GM18508 (cell line): ENCODE results near the gene IL1RAP.
A peak's percentile ranks its signal among the peaks of the same experiment; 100 is the strongest.

Source experiments
- ATAC-seq: cut with Tn5 transposase; IDR thresholded peaks from one replicate; pipeline ENCODE4 v1.9.1; 2021; ENCODE audit warnings: moderate number of reproducible peaks; ENCODE audit not compliant: insufficient read depth, unreplicated experiment

Gene IL1RAP

GRCh38 chr3:190597291-190597690 is 83.4 kb downstream of the IL1RAP start:
- ATAC-seq: no peak

- no peak for ATAC-seq
Measured at GRCh38 chr3:190601622-190602021, 87.7 kb downstream of the IL1RAP start.

- ATAC-seq: no peak
Measured at GRCh38 chr3:190605385-190605784, 91.5 kb downstream of the IL1RAP start.

- ATAC-seq: no peak
Measured at GRCh38 chr3:190606596-190606995, 92.7 kb downstream of the IL1RAP start.

- no peak for ATAC-seq
Measured at GRCh38 chr3:190607021-190607420, 93.1 kb downstream of the IL1RAP start.

- no peak for ATAC-seq
Measured at GRCh38 chr3:190608850-190609589, 95.1 kb downstream of the IL1RAP start.

- no peak for ATAC-seq
Measured at GRCh38 chr3:190614226-190615059, 100.6 kb downstream of the IL1RAP start.

- ATAC-seq: no peak
Measured at GRCh38 chr3:190615060-190615384, 101.1 kb downstream of the IL1RAP start.

GRCh38 chr3:190615607-190616006 is 101.7 kb downstream of the IL1RAP start:
- ATAC-seq: no peak

GRCh38 chr3:190616637-190617036 is 102.8 kb downstream of the IL1RAP start:
- ATAC-seq: no peak

- ATAC-seq: peak; percentile 84
Measured at GRCh38 chr3:190617185-190617584, 103.3 kb downstream of the IL1RAP start.

GRCh38 chr3:190618330-190619030 is 104.6 kb downstream of the IL1RAP start:
- ATAC-seq: no peak

- ATAC-seq: no peak
Measured at GRCh38 chr3:190619353-190619752, 105.5 kb downstream of the IL1RAP start.

GRCh38 chr3:190619761-190620160 is 105.9 kb downstream of the IL1RAP start:
- ATAC-seq: no peak

GRCh38 chr3:190620886-190621608 is 107.2 kb downstream of the IL1RAP start:
- ATAC-seq: no peak

- ATAC-seq: no peak
Measured at GRCh38 chr3:190621927-190622326, 108.0 kb downstream of the IL1RAP start.

- ATAC-seq: no peak
Measured at GRCh38 chr3:190624282-190624681, 110.4 kb downstream of the IL1RAP start.

- ATAC-seq: no peak
Measured at GRCh38 chr3:190626951-190627620, 113.2 kb downstream of the IL1RAP start.

GRCh38 chr3:190629088-190629487 is 115.2 kb downstream of the IL1RAP start:
- ATAC-seq: no peak

GRCh38 chr3:190631295-190631694 is 117.4 kb downstream of the IL1RAP start:
- ATAC-seq: no peak
